Activated T-helper 1 cell treated with anti-CD3 and anti-CD28 coated beads, Interleukin-12 subunit alpha, Interleukin-12 subunit beta, Interleukin-2, Interleukin-4 antibody, amounts not matched to agents 30 ng/mL and 10 ng/mL and 1 ng/mL, durations not matched to agents 14 hours and 24 hours and 36 hours (primary cell): ENCODE results near the gene TMEM72. TPM values are rescaled to one million over a fixed set of nuclear protein-coding genes. Genes with fewer than 3 reads are reported as not detected.

Source experiments
- DNase-seq: peaks from one replicate; pipeline ENCODE4 v3.0.0; 2021; ENCODE audit warnings: low spot score
- H3K27ac Mint-ChIP-seq: one replicate; pipeline ENCODE4 v1.8.0; 2021; ENCODE audit warnings: mild to moderate bottlenecking, mixed read lengths
- H3K27me3 Mint-ChIP-seq: one replicate; pipeline ENCODE4 v1.8.0; 2022; ENCODE audit warnings: mild to moderate bottlenecking, moderate library complexity, mixed read lengths; ENCODE audit not compliant: insufficient read depth
- H3K36me3 Mint-ChIP-seq: one replicate; pipeline ENCODE4 v1.8.0; 2021; ENCODE audit warnings: low read depth, mixed read lengths
- H3K4me1 Mint-ChIP-seq: one replicate; pipeline ENCODE4 v1.8.0; 2021; ENCODE audit warnings: low read depth, mixed read lengths
- H3K4me3 Mint-ChIP-seq: one replicate; pipeline ENCODE4 v1.8.0; 2021; ENCODE audit warnings: mild to moderate bottlenecking, moderate library complexity, mixed read lengths
- H3K9me3 Mint-ChIP-seq: one replicate; pipeline ENCODE4 v1.8.0; 2021; ENCODE audit warnings: mixed read lengths
- intact Hi-C: fragments of 100-400 bp; cut with micrococcal nuclease; formaldehyde crosslinking; loops from one replicate; pipeline ENCODE4 v1.15.1; 2024
- total RNA-seq: library from RNA; stranded (reverse); gene quantifications from 2 replicates; pipeline ENCODE4 v1.2.3, GENCODE V29; 2022

The TMEM72 gene
- total RNA-seq, 1 donor from 2014 or later: not detected

DNA sequence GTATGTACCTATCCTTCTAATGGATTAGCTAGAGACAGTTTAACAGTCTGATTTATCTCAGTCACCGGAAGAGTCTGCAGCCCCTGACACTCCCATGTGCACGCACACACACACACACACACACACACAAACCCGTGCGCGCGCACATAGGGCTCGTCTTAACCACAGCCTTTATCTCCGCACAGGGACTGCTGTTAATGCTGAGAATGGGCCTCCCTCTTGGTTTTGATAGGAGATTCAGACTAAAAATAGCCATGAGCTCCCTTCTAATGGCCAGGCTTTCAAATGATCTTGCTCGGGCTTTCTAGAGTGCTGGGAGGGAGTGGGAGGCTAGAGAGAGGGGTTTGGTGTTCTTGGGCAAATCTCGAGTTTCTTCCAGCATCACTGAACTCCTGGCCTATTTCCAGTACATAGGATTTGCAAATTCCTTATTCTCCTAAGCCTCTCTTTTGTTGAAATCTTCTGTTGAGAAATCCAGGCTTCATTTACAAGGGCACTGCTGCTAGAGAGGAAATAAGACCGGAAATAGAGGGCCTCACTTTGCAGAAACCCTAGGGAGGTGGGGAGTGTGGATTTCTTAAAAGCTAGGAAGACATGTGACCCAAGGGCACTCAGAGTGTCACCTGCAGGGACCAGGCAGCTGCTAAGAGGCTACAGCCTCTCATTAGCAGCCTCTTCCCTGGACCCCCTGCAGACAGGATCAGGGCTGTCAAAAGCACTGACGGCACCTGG, 2.4 kb downstream of the TMEM72 start:
- no peaks in the 10 kb centered on the region for H3K9me3 Mint-ChIP-seq
- no peaks in the 10 kb centered on the region for H3K36me3 Mint-ChIP-seq
- peaks cover 14% of the 10 kb centered on the region for H3K4me1 Mint-ChIP-seq
- peak overlapping the region; percentile 63 for H3K27ac Mint-ChIP-seq
- peak overlapping the region; percentile 38 for H3K4me3 Mint-ChIP-seq
- peak; percentile 7 for DNase-seq
- intact Hi-C loops: no loop called here
- peaks cover 4% of the 10 kb centered on the region for H3K27me3 Mint-ChIP-seq

DNA sequence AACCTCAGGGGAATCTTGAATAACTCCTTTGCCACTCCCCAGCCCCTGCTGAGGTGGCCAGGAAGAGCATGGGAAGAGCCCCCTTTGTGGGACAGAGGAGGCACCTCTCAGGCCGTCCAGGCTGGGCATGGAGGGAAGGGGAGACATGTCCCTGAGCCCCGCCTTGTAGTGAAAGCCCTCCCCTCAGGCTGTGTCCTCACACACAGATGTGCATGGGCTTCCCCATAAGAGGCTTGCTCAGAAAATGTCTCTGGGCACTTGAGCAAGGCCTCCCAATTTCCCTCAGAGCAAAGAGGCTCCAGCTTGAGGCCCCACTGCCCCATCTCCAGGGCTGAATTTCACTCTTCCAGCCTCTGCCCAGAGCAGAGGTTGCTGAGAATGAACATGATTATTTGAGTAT, 3.8 kb downstream of the TMEM72 start:
- no peak overlapping the region for H3K27ac Mint-ChIP-seq
- no peak overlapping the region for H3K4me3 Mint-ChIP-seq
- intact Hi-C loops: no loop called here
- DNase-seq: no peak
- no peaks in the 10 kb centered on the region for H3K9me3 Mint-ChIP-seq
- H3K4me1 Mint-ChIP-seq: peaks cover 14% of the 10 kb centered on the region
- H3K27me3 Mint-ChIP-seq: peaks cover 9% of the 10 kb centered on the region
- H3K36me3 Mint-ChIP-seq: no peaks in the 10 kb centered on the region

DNA sequence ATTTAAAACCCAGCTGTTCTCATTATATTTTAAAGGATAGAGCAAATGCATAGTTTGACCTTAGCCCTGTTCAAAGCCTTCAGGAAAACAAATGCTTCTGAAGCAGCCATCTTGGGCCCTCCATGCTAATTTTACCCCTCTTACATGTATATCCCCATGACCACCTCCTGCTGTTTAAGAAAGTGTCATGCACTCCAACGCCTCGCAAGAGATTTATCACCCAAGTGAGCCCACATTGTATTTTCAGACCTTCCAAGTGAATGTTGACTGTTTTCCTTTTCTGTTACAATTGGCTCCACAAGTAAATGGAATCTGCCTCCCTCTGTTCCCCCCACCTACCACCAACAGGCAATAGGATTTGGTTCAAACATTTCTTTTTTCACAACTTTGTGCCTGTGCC, 5.3 kb downstream of the TMEM72 start:
- H3K36me3 Mint-ChIP-seq: no peaks in the 10 kb centered on the region
- peaks cover 10% of the 10 kb centered on the region for H3K27me3 Mint-ChIP-seq
- no peak overlapping the region for H3K4me3 Mint-ChIP-seq
- intact Hi-C loops: no loop called here
- H3K9me3 Mint-ChIP-seq: no peaks in the 10 kb centered on the region
- DNase-seq: no peak
- no peak overlapping the region for H3K27ac Mint-ChIP-seq
- peaks cover 14% of the 10 kb centered on the region for H3K4me1 Mint-ChIP-seq

DNA sequence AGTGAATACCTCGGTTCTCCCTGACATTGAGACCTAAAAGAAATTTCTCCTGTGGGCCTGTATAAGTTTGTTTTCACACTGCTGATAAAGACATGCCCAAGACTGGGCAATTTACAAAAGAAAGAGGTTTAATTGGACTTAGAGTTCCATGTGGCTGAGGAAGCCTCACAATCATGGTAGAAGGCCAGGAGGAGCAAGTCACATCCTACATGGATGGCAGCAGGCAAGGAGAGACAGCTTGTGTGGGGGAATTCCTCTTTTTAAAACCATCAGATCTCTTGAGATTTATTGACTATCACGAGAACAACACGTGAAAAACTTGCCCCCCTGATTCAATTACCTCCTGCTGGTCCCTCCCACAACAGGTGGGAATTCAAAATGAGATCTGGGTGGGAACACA, 6.7 kb downstream of the TMEM72 start:
- no peak overlapping the region for H3K27ac Mint-ChIP-seq
- no peaks in the 10 kb centered on the region for H3K9me3 Mint-ChIP-seq
- H3K27me3 Mint-ChIP-seq: peaks cover 10% of the 10 kb centered on the region
- no peak for DNase-seq
- peaks cover 14% of the 10 kb centered on the region for H3K4me1 Mint-ChIP-seq
- no peak overlapping the region for H3K4me3 Mint-ChIP-seq
- intact Hi-C loops: no loop called here
- no peaks in the 10 kb centered on the region for H3K36me3 Mint-ChIP-seq

DNA sequence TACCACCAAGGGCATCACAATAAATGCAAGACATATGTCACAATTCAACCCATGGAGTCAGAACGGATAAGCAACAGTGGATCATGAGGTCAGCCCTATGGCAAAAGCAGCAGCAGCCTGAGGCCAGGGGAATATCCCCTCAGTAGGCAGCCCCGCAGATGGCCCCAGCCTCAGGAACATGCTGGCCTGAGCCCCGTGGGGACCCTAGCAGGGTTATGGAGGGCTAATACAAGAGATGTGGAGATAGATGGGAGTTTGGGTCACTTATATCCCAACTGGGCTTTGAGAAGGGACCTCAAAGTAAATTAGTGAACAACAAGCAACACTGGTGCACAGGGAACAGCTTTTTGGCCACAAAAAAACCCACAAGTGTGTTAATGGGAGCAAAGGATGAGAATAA, 9.1 kb downstream of the TMEM72 start:
- Mint-ChIP-seq H3K4me1 (no peaks in the 10 kb centered on the region), H3K27me3 (peaks cover 13% of the 10 kb centered on the region), H3K4me3 (no peak overlapping the region), H3K9me3 (no peaks in the 10 kb centered on the region), H3K36me3 (no peaks in the 10 kb centered on the region), H3K27ac (no peak overlapping the region)
- intact Hi-C loops: no loop called here
- DNase-seq: no peak

DNA sequence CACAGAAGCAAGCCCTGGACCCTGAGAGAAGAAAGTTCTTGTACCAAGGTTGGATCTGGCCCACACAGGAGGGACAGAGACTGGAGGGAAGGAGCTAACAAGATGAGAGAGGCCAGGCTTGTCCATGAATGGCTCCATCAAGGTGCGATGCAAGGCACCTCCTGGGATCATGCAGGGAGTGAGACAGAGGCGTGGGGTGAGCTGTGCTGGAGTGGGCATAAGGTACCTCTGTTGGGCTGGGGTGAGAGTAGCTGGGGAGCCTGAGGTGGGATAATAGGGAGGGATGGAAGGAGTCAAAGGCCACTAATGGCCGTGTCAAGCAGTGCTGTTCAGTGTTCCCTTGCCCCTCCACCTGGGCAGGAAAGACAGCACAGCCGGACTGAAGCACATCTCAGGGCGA, 9.9 kb downstream of the TMEM72 start:
- Mint-ChIP-seq H3K9me3 (no peaks in the 10 kb centered on the region), H3K4me1 (no peaks in the 10 kb centered on the region), H3K4me3 (no peak overlapping the region), H3K36me3 (no peaks in the 10 kb centered on the region), H3K27me3 (peaks cover 13% of the 10 kb centered on the region), H3K27ac (no peak overlapping the region)
- DNase-seq: no peak
- intact Hi-C loops: no loop called here

DNA sequence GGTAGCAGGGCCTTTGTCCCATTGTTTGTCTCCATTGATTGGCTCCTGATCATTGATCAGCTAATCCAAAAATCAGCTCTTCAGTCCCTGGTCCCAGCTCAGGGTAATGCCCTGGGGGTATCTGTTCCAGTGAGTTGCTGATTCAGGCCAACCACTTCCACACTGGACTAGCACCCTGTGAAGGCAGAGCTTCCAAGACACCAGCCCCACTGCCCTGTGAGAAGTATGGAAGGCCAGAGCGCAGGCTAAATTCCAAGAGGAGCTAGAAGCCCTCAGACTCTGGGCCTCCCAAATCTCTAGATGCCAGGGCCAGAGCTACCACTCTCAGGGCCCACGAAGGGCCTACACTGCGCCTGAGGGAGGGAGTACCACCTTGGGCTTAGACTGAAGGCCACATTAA, 10.4 kb downstream of the TMEM72 start:
- Mint-ChIP-seq H3K36me3 (no peaks in the 10 kb centered on the region), H3K27ac (no peak overlapping the region), H3K9me3 (no peaks in the 10 kb centered on the region), H3K4me3 (no peak overlapping the region), H3K4me1 (no peaks in the 10 kb centered on the region), H3K27me3 (peaks cover 13% of the 10 kb centered on the region)
- intact Hi-C loops: no loop called here
- DNase-seq: no peak

DNA sequence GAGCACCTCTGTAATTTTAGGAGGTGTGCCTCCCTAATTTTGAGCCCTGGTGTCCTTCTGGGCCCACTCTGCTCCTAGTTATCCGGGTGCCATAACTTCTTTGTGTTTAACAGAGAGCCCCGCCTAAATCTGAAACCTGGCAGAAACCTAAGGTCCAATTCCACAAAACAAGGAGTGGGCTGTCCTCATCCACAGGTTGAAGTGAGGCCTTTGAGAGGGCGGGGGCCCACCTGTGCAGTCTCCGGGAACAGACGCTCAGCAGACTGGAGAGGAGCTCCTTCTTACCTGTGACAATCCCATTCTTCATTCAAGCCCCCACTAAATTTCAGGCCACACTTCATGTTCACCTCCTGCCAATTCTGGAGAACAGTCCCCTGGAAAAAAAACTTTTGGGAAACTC, 10.9 kb downstream of the TMEM72 start:
- Mint-ChIP-seq H3K27ac (no peak overlapping the region), H3K4me1 (no peaks in the 10 kb centered on the region), H3K27me3 (peaks cover 13% of the 10 kb centered on the region), H3K9me3 (no peaks in the 10 kb centered on the region), H3K36me3 (no peaks in the 10 kb centered on the region), H3K4me3 (no peak overlapping the region)
- no peak for DNase-seq
- intact Hi-C loops: no loop called here

DNA sequence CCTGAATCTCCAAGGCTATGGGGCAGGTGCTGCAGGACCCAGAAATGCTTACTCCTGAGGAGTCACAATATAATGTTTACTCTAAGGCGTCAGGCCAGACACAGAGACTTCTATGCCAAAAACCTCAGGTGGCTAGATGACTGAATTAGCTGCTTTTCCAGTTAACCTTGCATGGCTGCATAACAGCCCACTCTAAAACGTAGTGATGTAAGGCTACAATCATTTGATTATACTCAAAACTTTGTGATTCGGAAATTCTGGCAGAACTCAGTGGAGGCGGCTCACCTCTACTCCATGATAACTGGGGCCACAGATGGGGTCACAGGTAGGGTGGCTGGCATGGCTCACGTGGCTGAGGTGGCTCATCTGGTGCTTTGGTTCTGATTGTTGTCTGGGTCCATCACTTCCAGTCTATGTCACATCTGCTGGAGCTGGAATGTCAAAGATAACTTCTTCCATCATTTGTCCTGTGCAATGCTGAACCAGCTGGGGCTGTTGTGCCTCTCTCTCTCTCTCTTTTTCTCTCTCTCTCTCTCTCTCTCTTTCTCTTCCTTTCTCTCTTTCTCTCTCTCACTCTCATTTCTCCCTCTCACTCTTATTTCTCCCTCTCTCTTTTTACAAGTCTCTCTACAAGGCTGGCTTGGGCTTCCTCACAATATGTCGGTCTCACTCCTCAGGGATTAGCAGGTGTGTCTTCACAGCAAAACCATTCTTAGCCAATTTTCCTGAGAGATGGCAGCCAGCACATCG, 11.8 kb downstream of the TMEM72 start:
- Mint-ChIP-seq H3K4me3 (no peak overlapping the region), H3K36me3 (no peaks in the 10 kb centered on the region), H3K4me1 (no peaks in the 10 kb centered on the region), H3K27ac (no peak overlapping the region), H3K27me3 (peaks cover 11% of the 10 kb centered on the region), H3K9me3 (no peaks in the 10 kb centered on the region)
- intact Hi-C loops: no loop called here
- DNase-seq: no peak

DNA sequence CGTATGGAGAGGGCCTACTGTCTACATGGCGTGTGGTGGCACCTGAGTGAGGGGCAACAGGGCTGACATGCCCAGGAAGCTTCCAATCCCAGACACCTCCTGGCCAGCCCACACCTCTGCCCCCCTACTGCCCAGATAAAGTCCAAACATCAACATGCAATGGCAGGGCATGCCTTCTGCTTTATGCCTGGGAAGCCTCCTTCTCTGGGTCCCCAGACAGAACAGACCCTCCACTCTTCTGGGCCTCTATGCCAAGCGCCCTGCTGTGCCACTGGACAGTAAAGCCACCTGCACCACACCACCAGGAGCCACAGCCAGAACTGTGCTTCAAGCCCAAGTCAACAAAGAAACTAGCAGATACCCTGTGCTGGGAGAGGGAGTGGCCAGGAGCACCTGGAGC, 12.5 kb downstream of the TMEM72 start:
- no peak overlapping the region for H3K27ac Mint-ChIP-seq
- no peaks in the 10 kb centered on the region for H3K9me3 Mint-ChIP-seq
- no peaks in the 10 kb centered on the region for H3K36me3 Mint-ChIP-seq
- no peak for DNase-seq
- intact Hi-C loops: no loop called here
- peaks cover 10% of the 10 kb centered on the region for H3K27me3 Mint-ChIP-seq
- no peaks in the 10 kb centered on the region for H3K4me1 Mint-ChIP-seq
- no peak overlapping the region for H3K4me3 Mint-ChIP-seq

DNA sequence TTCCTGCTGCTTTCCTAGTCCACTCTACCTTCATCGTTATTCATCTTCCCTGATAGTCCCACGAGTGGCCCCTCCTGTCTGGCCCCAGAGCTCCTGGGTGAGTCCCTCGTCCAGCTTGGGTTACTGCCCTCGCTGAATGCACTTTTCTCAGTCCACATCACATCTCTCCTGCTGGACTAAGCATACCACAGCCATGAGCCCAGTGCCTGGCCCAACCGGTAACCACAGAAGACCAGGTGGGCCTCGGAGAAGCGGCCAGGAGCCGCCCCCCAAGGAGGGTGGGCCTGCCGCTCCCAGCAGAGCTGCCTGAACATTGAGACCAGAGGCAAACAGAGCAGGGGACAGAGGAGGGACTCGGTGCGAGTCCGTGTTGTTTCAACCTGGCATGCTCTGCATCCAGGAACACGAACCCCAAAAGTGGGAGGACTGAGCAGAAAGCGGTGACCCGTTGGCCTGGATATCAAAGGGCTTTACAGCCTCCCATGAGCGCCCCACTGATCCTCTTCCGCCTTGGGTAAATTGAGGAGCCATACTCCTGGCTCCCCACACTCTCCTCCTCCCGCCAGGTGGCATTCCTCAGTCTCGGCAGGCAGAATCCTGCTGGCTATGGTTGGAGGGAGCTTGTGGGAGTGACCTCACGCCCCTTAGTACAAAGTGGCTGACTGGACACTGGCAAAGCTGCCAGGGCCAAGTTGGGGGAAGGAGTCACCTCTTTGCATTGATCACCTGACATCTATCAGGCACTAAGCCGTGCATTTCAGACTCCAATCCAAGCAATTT, 13.3 kb downstream of the TMEM72 start:
- H3K27ac Mint-ChIP-seq: no peak overlapping the region
- intact Hi-C loops: no loop called here
- DNase-seq: no peak

DNA sequence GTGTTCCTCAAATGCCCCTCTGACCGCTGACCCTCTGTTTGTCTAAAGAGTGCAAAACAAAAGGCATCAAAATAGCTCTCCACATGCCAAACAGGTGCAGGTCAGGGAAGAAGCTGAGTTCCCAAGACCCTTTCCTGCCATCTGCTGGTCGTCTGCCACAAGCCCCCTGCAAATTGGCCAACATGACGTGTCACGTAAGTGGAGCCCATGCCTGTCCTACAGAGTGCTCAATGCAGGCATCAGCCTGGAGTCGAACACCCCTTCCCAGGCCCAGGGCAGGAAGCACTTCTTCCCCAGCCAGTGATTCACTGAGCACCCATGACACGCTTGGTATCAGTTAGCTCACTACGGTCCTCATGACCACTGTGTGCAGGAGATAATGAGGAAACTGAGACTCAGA, 14.1 kb downstream of the TMEM72 start:
- H3K4me3 Mint-ChIP-seq: no peak overlapping the region
- no peaks in the 10 kb centered on the region for H3K4me1 Mint-ChIP-seq
- peaks cover 4% of the 10 kb centered on the region for H3K27me3 Mint-ChIP-seq
- H3K9me3 Mint-ChIP-seq: no peaks in the 10 kb centered on the region
- intact Hi-C loops: no loop called here
- H3K27ac Mint-ChIP-seq: no peak overlapping the region
- DNase-seq: no peak
- H3K36me3 Mint-ChIP-seq: no peaks in the 10 kb centered on the region

More for the DNA sequence above, 13.3 kb downstream of the TMEM72 start:
- no peaks in the 10 kb centered on the region for H3K9me3 Mint-ChIP-seq
- H3K4me1 Mint-ChIP-seq: no peaks in the 10 kb centered on the region
- no peaks in the 10 kb centered on the region for H3K36me3 Mint-ChIP-seq
- no peak overlapping the region for H3K4me3 Mint-ChIP-seq
- peaks cover 4% of the 10 kb centered on the region for H3K27me3 Mint-ChIP-seq
